EH (cell line): Measurements from ENCODE around the gene KCTD16.

Source experiments
- DNase-seq: peaks from one replicate; pipeline ENCODE4 v3.0.0-alpha.2; 2015; ENCODE audit warnings: low read depth

The KCTD16 gene

GRCh38 chr5:144403817-144404420, 233.2 kb downstream of the KCTD16 start:
- DNase-seq, result no peak

- DNase-seq, result no peak
These were observed 234.0 kb downstream of the KCTD16 start for GRCh38 chr5:144404672-144405071.

- DNase-seq, result no peak
These were observed 235.3 kb downstream of the KCTD16 start for GRCh38 chr5:144405991-144406390.

DNA sequence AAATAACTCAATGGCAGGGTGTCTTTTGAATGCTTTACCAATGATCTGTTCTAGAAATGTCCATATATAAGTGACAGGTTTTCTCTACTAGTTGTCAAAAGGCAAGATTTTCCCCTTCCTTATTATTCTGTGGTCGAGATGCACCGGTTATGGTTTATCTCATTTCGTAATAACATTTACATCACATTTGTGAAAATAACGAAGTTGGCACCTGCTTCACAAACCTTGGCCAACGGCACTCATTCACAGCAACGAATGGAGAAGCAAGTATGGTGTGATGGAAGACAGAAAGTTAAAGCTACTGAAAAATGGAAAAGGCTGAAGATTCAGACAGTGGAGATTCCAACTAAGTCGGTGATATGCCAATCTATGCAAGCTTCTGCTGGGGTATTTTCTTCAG, 235.8 kb downstream of the KCTD16 start:
- DNase-seq, result no peak

DNA sequence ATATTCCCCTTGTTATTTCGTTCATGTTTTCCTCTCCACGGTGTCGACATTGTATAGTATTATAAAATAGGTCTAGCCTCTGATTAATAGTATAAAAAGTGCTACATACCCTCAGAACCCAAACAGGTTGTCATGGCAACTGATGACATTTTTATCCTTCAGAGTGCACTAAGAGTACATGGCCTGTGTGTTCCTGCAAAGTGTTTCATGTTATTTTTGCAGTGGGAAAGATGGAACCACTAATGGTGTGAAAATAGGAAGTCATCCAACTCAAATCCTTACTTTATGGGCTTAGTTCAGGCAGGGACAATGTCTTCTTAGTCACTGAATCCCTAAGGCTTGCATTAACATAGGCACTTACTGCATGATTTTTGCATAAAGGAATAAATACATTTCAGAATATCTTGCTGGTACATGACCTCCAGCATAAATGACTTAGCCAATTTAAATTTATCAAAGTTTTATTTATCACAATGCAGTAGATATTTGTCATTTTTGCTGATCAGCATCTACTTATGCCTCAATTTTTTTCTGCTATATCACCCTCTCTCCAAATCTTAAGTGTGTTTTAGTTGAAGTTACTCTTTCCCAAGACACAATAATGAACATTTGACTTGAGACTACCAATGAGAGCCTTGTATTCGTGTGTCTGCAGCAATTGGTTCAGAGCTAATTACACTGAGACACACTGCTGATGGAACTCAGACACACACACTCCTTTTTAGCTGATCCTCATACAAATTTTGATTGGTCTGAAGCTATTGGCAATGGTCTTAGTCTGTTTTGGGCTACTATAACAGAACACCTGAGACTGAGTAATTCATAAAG, 243.7 kb downstream of the KCTD16 start:
- DNase-seq, result no peak

DNA sequence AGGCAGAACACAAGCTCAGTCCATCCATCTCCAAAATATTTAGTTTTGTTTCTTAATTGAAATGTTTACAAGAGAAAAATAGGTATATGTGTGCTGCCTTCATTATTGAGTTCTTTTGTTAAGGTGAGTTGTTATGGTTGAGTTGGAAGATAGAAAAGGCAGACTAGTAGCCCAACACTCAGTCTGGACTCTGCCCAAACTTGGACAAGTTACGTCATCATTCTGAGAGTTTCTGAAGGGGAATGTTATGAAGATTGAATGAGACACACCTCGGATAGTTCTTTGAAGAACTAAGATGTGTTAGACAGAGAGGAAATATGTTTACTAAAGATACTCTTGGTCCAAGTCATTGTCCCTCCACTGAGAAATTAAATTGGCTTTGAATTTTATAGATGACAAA, 245.5 kb downstream of the KCTD16 start:
- no peak for DNase-seq

DNA sequence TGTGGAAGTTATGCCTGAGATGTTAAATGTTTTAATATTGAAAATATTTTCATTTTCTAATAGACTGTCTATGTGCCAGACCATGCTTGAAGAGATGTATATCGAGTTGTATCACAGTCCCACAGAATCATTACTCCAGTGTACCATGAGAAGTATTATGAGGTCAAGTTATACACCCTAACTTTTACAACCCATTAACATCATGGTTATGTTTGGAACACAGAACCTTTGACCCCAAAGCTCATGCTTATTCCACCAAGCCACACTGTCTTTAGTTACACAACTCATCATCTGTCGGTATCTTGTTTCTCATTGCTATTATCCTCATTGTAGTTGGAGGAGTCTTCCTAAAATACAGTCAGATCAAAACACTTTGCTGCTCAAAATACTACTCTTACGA, 248.0 kb downstream of the KCTD16 start:
- no peak for DNase-seq

- peak; percentile 47 for DNase-seq
These were observed 250.7 kb downstream of the KCTD16 start for GRCh38 chr5:144421411-144421810.

- DNase-seq, result peak; percentile 44
These were observed 251.5 kb downstream of the KCTD16 start for GRCh38 chr5:144422018-144422727.

DNA sequence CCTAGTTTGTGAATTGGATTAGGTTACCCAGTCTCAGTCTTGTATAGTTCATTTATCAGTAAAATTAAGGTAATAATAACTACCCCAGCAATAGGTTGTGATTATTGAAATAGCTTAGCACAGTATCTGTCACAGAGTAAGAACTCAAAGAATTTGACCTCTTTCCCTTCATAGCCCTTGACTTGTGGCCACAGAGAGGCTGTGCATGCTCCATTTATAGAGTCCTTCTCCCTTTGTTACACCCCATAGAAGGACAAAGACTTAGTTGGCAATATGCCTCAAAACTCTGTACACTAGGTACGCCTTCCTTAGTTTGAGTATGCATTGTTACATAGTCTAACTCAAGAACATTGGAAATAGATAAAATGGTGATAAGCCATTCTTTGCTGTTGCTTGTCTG, 257.2 kb downstream of the KCTD16 start:
- peak; percentile 32 for DNase-seq

DNA sequence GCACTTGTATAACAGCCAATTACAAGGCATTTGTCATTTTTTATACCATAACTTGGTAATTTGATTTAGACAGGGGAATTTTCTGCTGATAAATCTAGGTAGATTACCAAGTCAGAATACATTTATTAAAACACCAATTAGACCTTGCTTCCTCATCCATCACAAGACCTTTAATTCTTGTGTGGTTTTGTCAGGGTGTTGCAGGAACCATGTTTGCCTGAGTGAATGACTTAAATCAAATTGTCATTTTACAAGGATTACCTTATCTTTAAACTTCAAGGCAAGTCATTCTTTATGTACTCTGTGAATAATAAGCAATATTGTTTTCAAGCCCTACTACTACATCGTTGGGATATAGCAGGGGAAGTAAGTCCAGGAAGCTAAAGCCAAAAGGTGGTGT, 257.7 kb downstream of the KCTD16 start:
- DNase-seq, result no peak

GRCh38 chr5:144429405-144429804, 258.7 kb downstream of the KCTD16 start:
- no peak for DNase-seq

- DNase-seq, result no peak
These were observed 259.2 kb downstream of the KCTD16 start for GRCh38 chr5:144429905-144430304.

GRCh38 chr5:144433140-144433822, 262.6 kb downstream of the KCTD16 start:
- DNase-seq, result no peak

DNA sequence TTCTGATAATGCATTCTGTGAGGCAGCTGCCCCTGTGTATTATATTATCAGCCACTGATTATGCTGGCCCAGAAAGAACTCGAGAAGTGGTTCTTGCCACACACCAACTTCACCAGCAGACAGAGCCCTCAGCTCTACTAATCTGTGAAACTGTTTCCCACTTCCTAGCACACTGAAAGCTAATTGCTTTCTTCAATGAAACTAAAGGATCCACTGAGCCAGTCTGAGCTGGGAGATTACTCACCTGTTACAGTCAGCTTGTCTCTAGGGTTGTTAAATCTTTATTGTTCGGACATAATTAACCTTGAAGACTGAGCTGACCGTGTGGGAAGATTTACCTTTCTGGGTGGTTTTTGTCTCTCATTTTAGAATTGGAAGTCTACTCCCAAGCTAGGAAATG, 263.2 kb downstream of the KCTD16 start:
- no peak for DNase-seq

GRCh38 chr5:144436007-144436406, 265.3 kb downstream of the KCTD16 start:
- no peak for DNase-seq

- DNase-seq, result no peak
These were observed 267.6 kb downstream of the KCTD16 start for GRCh38 chr5:144438237-144438636.

DNA sequence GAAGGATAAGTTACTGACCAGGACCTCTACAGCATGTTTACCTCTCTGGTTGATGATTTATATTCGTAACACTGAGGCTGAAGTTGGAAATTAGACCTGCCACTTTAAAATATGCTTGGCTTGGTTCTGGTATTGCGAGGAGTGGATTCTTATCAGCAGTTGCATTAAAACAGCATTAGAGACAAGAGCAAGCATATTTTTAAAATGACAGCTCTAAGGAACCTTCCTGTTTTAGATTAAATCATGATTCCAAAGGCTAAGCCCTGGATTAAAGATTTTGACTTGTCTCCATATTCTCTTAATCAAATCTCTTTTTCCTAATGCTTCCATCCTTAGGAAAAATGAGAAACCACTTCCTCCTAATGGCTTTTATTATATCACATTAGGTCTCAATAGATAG, 277.8 kb downstream of the KCTD16 start:
- DNase-seq, result no peak

GRCh38 chr5:144451187-144451973, 280.7 kb downstream of the KCTD16 start:
- DNase-seq, result no peak

- peak; percentile 11 for DNase-seq
These were observed 283.1 kb downstream of the KCTD16 start for GRCh38 chr5:144453753-144454152.

- no peak for DNase-seq
These were observed 286.5 kb downstream of the KCTD16 start for GRCh38 chr5:144457160-144457559.

- DNase-seq, result no peak
These were observed 287.5 kb downstream of the KCTD16 start for GRCh38 chr5:144458216-144458615.
